Measurements from ENCODE around the gene BCL2L13. TPM values are rescaled to one million over a fixed set of nuclear protein-coding genes. Genes with fewer than 3 reads are reported as not detected.

The BCL2L13 gene
- polyA plus RNA-seq, 3 donors, result 20.2 to 67.8 (median 53.0) TPM

DNA sequence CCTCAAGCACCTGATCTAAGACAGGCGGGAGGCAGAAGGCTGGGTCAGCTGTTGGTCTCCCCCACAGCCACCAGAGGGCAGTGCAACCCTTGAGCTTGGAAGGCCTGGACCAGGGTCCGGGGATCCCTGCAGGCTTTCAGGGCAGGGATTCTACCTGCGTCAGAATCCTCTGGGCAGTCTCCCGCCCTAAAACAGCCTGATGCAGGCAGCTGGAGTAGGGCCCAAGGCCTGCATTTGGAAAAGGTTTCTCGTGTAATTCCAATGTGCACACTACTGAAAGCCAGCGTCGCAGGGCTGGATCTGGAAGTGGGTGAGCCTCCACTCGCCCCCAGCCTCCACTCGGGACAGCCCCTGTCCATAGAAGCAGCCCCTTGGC lies 104.0 kb downstream of the BCL2L13 start:
- peaks cover 54 to 91% of the 10 kb centered on the region in 2 donors for H3K36me3 Mint-ChIP-seq

GRCh38 chr22:17743661-17744411 lies 105.3 kb downstream of the BCL2L13 start:
- DNase-seq, result no peak
- Histone ChIP-seq H2AFZ (ENCODE audit: insufficient read depth, low read depth, low read length, poor library complexity, severe bottlenecking) (no peak overlapping the region), H3K4me2 (replicated peaks; ENCODE audit: extremely low read depth, low read length, poor library complexity, severe bottlenecking) (no peak overlapping the region), H3K9ac (ENCODE audit: insufficient read depth, low read length, poor library complexity, severe bottlenecking) (no peak overlapping the region), H3K27ac (ENCODE audit: low read depth in 1 of 2, low read length in 2 of 2) (peak overlapping the region in 1 of 2 donors; percentile 68), H3K4me1 (ENCODE audit: control insufficient read depth in 1 of 2, insufficient read depth in 2 of 2, low read length in 2 of 2) (no peaks in the 10 kb centered on the region), H3K4me3 (replicated peaks in 1 of 3; ENCODE audit: low read depth in 2 of 3, low read length in 3 of 3) (no peak overlapping the region), H4K20me1 (ENCODE audit: insufficient read depth, low read length) (peaks cover 98% of the 10 kb centered on the region), H3K36me3 (replicated peaks in 1 of 2; ENCODE audit: control insufficient read depth in 1 of 2, insufficient read depth in 2 of 2, low read length in 2 of 2) (peaks cover 67 to 90% of the 10 kb centered on the region in 2 donors), H3K9me3 (replicated peaks in 1 of 2; ENCODE audit: control insufficient read depth in 1 of 2, insufficient read depth in 1 of 2, low read length in 2 of 2) (no peaks in the 10 kb centered on the region), H3K79me2 (ENCODE audit: insufficient read depth, low read length) (peaks cover 83% of the 10 kb centered on the region), H3K27me3 (ENCODE audit: control insufficient read depth in 2 of 2, insufficient read depth in 2 of 2, low read length in 2 of 2) (no peaks in the 10 kb centered on the region)
- 93% methylated on average over 21 of the region's 25 CpGs for WGBS (ENCODE audit: insufficient coverage)
- H3K4me1 Mint-ChIP-seq, result no peaks in the 10 kb centered on the region
- H3K27me3 Mint-ChIP-seq (ENCODE audit: low read depth in 3 of 3), result no peaks in the 10 kb centered on the region
- no peak overlapping the region for H3K4me3 Mint-ChIP-seq
- intact Hi-C loops (cut with micrococcal nuclease), result loop anchor here (2.0 to 10.0 kb wide), 3 partner anchors 41 to 331 kb away; partner anchors contain the start of gene PEX26 (in 1 of the 2)
- H3K27ac Mint-ChIP-seq, result peak overlapping the region in 5 of 7 donors; percentile 27 to 84 (median 46)
- TF ChIP-seq CTCF (IDR thresholded peaks at IDR 0.05), result no peak
- H3K36me3 Mint-ChIP-seq, result peaks cover 42 to 91% of the 10 kb centered on the region in 2 donors
- H3K9me3 Mint-ChIP-seq, result no peaks in the 10 kb centered on the region

More for the DNA sequence above, 104.0 kb downstream of the BCL2L13 start:
- no peak overlapping the region for H3K9ac ChIP-seq (ENCODE audit: insufficient read depth, low read length, poor library complexity, severe bottlenecking)
- no peaks in the 10 kb centered on the region for H3K4me1 ChIP-seq (ENCODE audit: control insufficient read depth in 1 of 2, insufficient read depth in 2 of 2, low read length in 2 of 2)
- H3K27ac ChIP-seq (ENCODE audit: low read depth in 1 of 2, low read length in 2 of 2), result peak overlapping the region in 1 of 2 donors; percentile 68
- no peak overlapping the region for H3K4me3 ChIP-seq (replicated peaks in 1 of 3; ENCODE audit: low read depth in 2 of 3, low read length in 3 of 3)
- peak overlapping the region in 4 of 7 donors; percentile 33 to 61 (median 40) for H3K27ac Mint-ChIP-seq
- H3K4me2 ChIP-seq (replicated peaks; ENCODE audit: extremely low read depth, low read length, poor library complexity, severe bottlenecking), result no peak overlapping the region
- no peaks in the 10 kb centered on the region for H3K27me3 Mint-ChIP-seq (ENCODE audit: low read depth in 3 of 3)
- no peak overlapping the region for H3K4me3 Mint-ChIP-seq
- WGBS (ENCODE audit: insufficient coverage), result 75% methylated on average over 9 of the region's 9 CpGs
- H3K9me3 Mint-ChIP-seq, result no peaks in the 10 kb centered on the region
- intact Hi-C loops (cut with micrococcal nuclease), result loop anchor here (2.0 to 10.0 kb wide), 3 partner anchors 42 to 332 kb away; partner anchors contain the start of gene PEX26 (in 1 of the 2)
- H4K20me1 ChIP-seq (ENCODE audit: insufficient read depth, low read length), result peaks cover 98% of the 10 kb centered on the region
- H3K27me3 ChIP-seq (ENCODE audit: control insufficient read depth in 2 of 2, insufficient read depth in 2 of 2, low read length in 2 of 2), result no peaks in the 10 kb centered on the region
- H3K36me3 ChIP-seq (replicated peaks in 1 of 2; ENCODE audit: control insufficient read depth in 1 of 2, insufficient read depth in 2 of 2, low read length in 2 of 2), result peaks cover 74 to 95% of the 10 kb centered on the region in 2 donors
- no peaks in the 10 kb centered on the region for H3K9me3 ChIP-seq (replicated peaks in 1 of 2; ENCODE audit: control insufficient read depth in 1 of 2, insufficient read depth in 1 of 2, low read length in 2 of 2)
- no peaks in the 10 kb centered on the region for H3K4me1 Mint-ChIP-seq
- TF ChIP-seq CTCF (IDR thresholded peaks at IDR 0.05), result peak; percentile 88
- peak; percentile 44 to 65 (median 58) for DNase-seq
- no peak overlapping the region for H2AFZ ChIP-seq (ENCODE audit: insufficient read depth, low read depth, low read length, poor library complexity, severe bottlenecking)
- peaks cover 77% of the 10 kb centered on the region for H3K79me2 ChIP-seq (ENCODE audit: insufficient read depth, low read length)

Measured in CD14-positive monocyte (primary cell).